Posterior vena cava (tissue), 2 donors: Measurements from ENCODE around the gene PHACTR3. TPM values are rescaled to one million over a fixed set of nuclear protein-coding genes. Genes with fewer than 3 reads are reported as not detected.
A peak's percentile ranks its signal among the peaks of the same experiment; 100 is the strongest.

ENCODE experiments used
- DNase-seq: peaks from one replicate; pipeline ENCODE4 v3.0.0-alpha.2; 2020; ENCODE audit warnings: low spot score
- intact Hi-C, 2 donors: fragments of 100-400 bp; cut with DNase I; formaldehyde crosslinking; loops; one replicate each; pipeline versions ENCODE4 v1.14.1 to v1.14.2; 2022 to 2023
- total RNA-seq, 2 donors: library from RNA; stranded (reverse); fragmentation: NEBNext Ultra II Directional; extraction: Animal tissue kit (Norgen Biotek cat#: 25700); gene quantifications; one replicate each; pipeline ENCODE4 v1.2.1, GENCODE V29; 2021
- donor health status: DM: yes; HTN: yes; CAD: no.
- donor health status: DM: yes; HTN: yes; CAD: no.

Gene PHACTR3
- total RNA-seq, 2 donors from 2014 or later = 0.19 to 0.43 TPM

- intact Hi-C loops = no loop called here
- peak; percentile 35 for DNase-seq
Observed at GRCh38 chr20:59584278-59584925, 19.9 kb upstream of the PHACTR3 start.

- peak; percentile 32 for DNase-seq
Observed at GRCh38 chr20:59585714-59586409, 18.5 kb upstream of the PHACTR3 start.

GRCh38 chr20:59586613-59587012 is 17.7 kb upstream of the PHACTR3 start:
- intact Hi-C loops = no loop called here
- peak; percentile 15 for DNase-seq

More at GRCh38 chr20:59585714-59586409, 18.5 kb upstream of the PHACTR3 start:
- intact Hi-C loops = no loop called here

- intact Hi-C loops = no loop called here
- peak; percentile 31 for DNase-seq
Observed at GRCh38 chr20:59587570-59587969, 16.8 kb upstream of the PHACTR3 start.

- peak; percentile 48 for DNase-seq
- intact Hi-C loops = no loop called here
Observed at GRCh38 chr20:59588236-59588855, 16.0 kb upstream of the PHACTR3 start.

- peak; percentile 53 for DNase-seq
Observed at GRCh38 chr20:59589086-59589684, 15.2 kb upstream of the PHACTR3 start.

GRCh38 chr20:59591061-59591460 is 13.3 kb upstream of the PHACTR3 start:
- DNase-seq = peak; percentile 59
- intact Hi-C loops = no loop called here

More at GRCh38 chr20:59589086-59589684, 15.2 kb upstream of the PHACTR3 start:
- intact Hi-C loops = no loop called here

- intact Hi-C loops = loop anchor here in 1 of 2 donors (5.0 kb wide), 1 partner anchor 156 kb away; no protein-coding TSS in a partner anchor
- peak; percentile 14 for DNase-seq
Observed at GRCh38 chr20:59596690-59597089, 7.7 kb upstream of the PHACTR3 start.

GRCh38 chr20:59597240-59597639 is 7.1 kb upstream of the PHACTR3 start:
- DNase-seq = no peak
- intact Hi-C loops = loop anchor here in 1 of 2 donors (5.0 kb wide), 1 partner anchor 155 kb away; no protein-coding TSS in a partner anchor

- peak; percentile 70 for DNase-seq
- intact Hi-C loops = loop anchor here (2.0 to 5.0 kb wide), 2 partner anchors 154 kb away; no protein-coding TSS in a partner anchor
Observed at GRCh38 chr20:59598625-59599310, 5.6 kb upstream of the PHACTR3 start.

GRCh38 chr20:59599941-59600340 is 4.4 kb upstream of the PHACTR3 start:
- DNase-seq = peak; percentile 28
- intact Hi-C loops = loop anchor here (2.0 to 5.0 kb wide), 2 partner anchors 152 to 153 kb away; no protein-coding TSS in a partner anchor

GRCh38 chr20:59600472-59600871 is 3.9 kb upstream of the PHACTR3 start:
- DNase-seq = peak; percentile 18
- intact Hi-C loops = no loop called here

GRCh38 chr20:59602546-59603080 is 1.7 kb upstream of the PHACTR3 start:
- peak; percentile 20 for DNase-seq

GRCh38 chr20:59603176-59603575 is 1.2 kb upstream of the PHACTR3 start:
- peak; percentile 60 for DNase-seq
- intact Hi-C loops = no loop called here

More at GRCh38 chr20:59602546-59603080, 1.7 kb upstream of the PHACTR3 start:
- intact Hi-C loops = no loop called here

GRCh38 chr20:59604741-59605600 is 631 bp downstream of the PHACTR3 start:
- intact Hi-C loops = no loop called here
- DNase-seq = peak; percentile 49

GRCh38 chr20:59605601-59606364 is 1.4 kb downstream of the PHACTR3 start:
- intact Hi-C loops = no loop called here

GRCh38 chr20:59606566-59606965 is 2.2 kb downstream of the PHACTR3 start:
- DNase-seq = no peak
- intact Hi-C loops = no loop called here

More at GRCh38 chr20:59605601-59606364, 1.4 kb downstream of the PHACTR3 start:
- DNase-seq = no peak
